CD14-positive monocyte (primary cell): ENCODE results near the gene UQCC2. TPM values are rescaled to one million over a fixed set of nuclear protein-coding genes. Genes with fewer than 3 reads are reported as not detected.

ENCODE experiments used
- DNase-seq, 3 donors: peaks; one replicate each; pipeline ENCODE4 v3.0.0-alpha.2; 2011 to 2022
- H2AFZ ChIP-seq: 2 replicates; pipeline ENCODE4 v1.6.0; 2012; ENCODE audit warnings: mild to moderate bottlenecking, low read depth, low read length, inconsistent platforms; ENCODE audit not compliant: insufficient read depth, poor library complexity, severe bottlenecking
- H3K27ac ChIP-seq, 2 donors: 1 replicate in 1 of 2; 2 replicates in 1 of 2; pipeline ENCODE4 v1.5.1; 2012 to 2013; ENCODE audit warnings: low read length in 2 of 2, control low read depth in 1 of 2, inconsistent platforms in 1 of 2, low read depth in 1 of 2, mild to moderate bottlenecking in 1 of 2
- H3K27me3 ChIP-seq, 2 donors: one replicate each; pipeline versions ENCODE4 v1.6.0 to v1.6.1; 2011 to 2013; ENCODE audit warnings: low read length in 2 of 2; ENCODE audit not compliant: control insufficient read depth in 2 of 2, insufficient read depth in 2 of 2
- H3K36me3 ChIP-seq, 2 donors: replicated peaks in 1 of 2; 1 replicate in 1 of 2; 2 replicates in 1 of 2; pipeline versions ENCODE4 v1.5.1 to v1.6.1; 2012 to 2013; ENCODE audit warnings: low read length in 2 of 2, control low read depth in 1 of 2, inconsistent platforms in 1 of 2, mild to moderate bottlenecking in 1 of 2; ENCODE audit not compliant: insufficient read depth in 2 of 2, control insufficient read depth in 1 of 2
- H3K4me1 ChIP-seq, 2 donors: 1 replicate in 1 of 2; 2 replicates in 1 of 2; pipeline versions ENCODE4 v1.5.1 to v1.6.1; 2012 to 2013; ENCODE audit warnings: low read length in 2 of 2, control low read depth in 1 of 2, inconsistent platforms in 1 of 2, mild to moderate bottlenecking in 1 of 2, moderate library complexity in 1 of 2; ENCODE audit not compliant: insufficient read depth in 2 of 2, control insufficient read depth in 1 of 2
- H3K4me2 ChIP-seq: replicated peaks from 2 replicates; pipeline ENCODE3; 2012; ENCODE audit warnings: low read length, moderate library complexity, mild to moderate bottlenecking; ENCODE audit not compliant: poor library complexity, severe bottlenecking; ENCODE audit errors: extremely low read depth
- H3K4me3 ChIP-seq, 3 experiments: fragments of 200-600 bp in 1 of 3; sonication (generic) in 1 of 3; replicated peaks in 1 of 3; 1 replicate in 2 of 3; 2 replicates in 1 of 3; pipeline ENCODE4 v1.5.1; 2011 to 2013; ENCODE audit warnings: low read length in 3 of 3, mild to moderate bottlenecking in 3 of 3, control low read depth in 2 of 3, low read depth in 2 of 3, inconsistent platforms in 1 of 3, moderate library complexity in 1 of 3
- H3K79me2 ChIP-seq: 2 replicates; pipeline ENCODE4 v1.6.0; 2012; ENCODE audit warnings: mild to moderate bottlenecking, control low read depth, inconsistent platforms, low read length, moderate library complexity; ENCODE audit not compliant: insufficient read depth
- H3K9ac ChIP-seq: 2 replicates; pipeline ENCODE4 v1.6.0; 2017; ENCODE audit warnings: low read length, mild to moderate bottlenecking; ENCODE audit not compliant: insufficient read depth, poor library complexity, severe bottlenecking
- H3K9me3 ChIP-seq, 2 donors: replicated peaks in 1 of 2; 1 replicate in 1 of 2; 2 replicates in 1 of 2; pipeline versions ENCODE4 v1.5.1 to v1.6.1; 2012 to 2013; ENCODE audit warnings: low read length in 2 of 2, control low read depth in 1 of 2; ENCODE audit not compliant: control insufficient read depth in 1 of 2, insufficient read depth in 1 of 2
- H4K20me1 ChIP-seq: 2 replicates; pipeline ENCODE4 v1.6.0; 2012; ENCODE audit warnings: mild to moderate bottlenecking, low read length, control low read depth, moderate library complexity; ENCODE audit not compliant: insufficient read depth
- H3K27ac Mint-ChIP-seq, 7 donors: one replicate each; pipeline ENCODE4 v1.8.0; 2020; ENCODE audit warnings: mild to moderate bottlenecking in 7 of 7, mixed read lengths in 7 of 7, moderate library complexity in 6 of 7, inconsistent platforms in 2 of 7
- H3K27me3 Mint-ChIP-seq, 3 donors: one replicate each; pipeline ENCODE4 v1.8.0; 2021 to 2022; ENCODE audit warnings: low read depth in 3 of 3, mild to moderate bottlenecking in 3 of 3, mixed read lengths in 3 of 3, moderate library complexity in 3 of 3, inconsistent platforms in 1 of 3
- H3K36me3 Mint-ChIP-seq, 2 donors: one replicate each; pipeline ENCODE4 v1.8.0; 2020; ENCODE audit warnings: mixed read lengths in 2 of 2, inconsistent platforms in 1 of 2, mild to moderate bottlenecking in 1 of 2
- H3K4me1 Mint-ChIP-seq: one replicate; pipeline ENCODE4 v1.8.0; 2020; ENCODE audit warnings: mild to moderate bottlenecking, mixed read lengths
- H3K4me3 Mint-ChIP-seq, 2 donors: one replicate each; pipeline ENCODE4 v1.8.0; 2020; ENCODE audit warnings: mild to moderate bottlenecking in 2 of 2, mixed read lengths in 2 of 2, moderate library complexity in 1 of 2
- H3K9me3 Mint-ChIP-seq, 7 donors: one replicate each; pipeline ENCODE4 v1.8.0; 2020 to 2022; ENCODE audit warnings: mixed read lengths in 7 of 7, mild to moderate bottlenecking in 6 of 7, moderate library complexity in 6 of 7, inconsistent platforms in 2 of 7
- CTCF ChIP-seq: fragments of 200-600 bp; IDR thresholded peaks from one replicate; pipeline ENCODE4 v1.8.0; 2022; ENCODE audit warnings: antibody characterized with exemption, mild to moderate bottlenecking
- WGBS: methylation state at CpG from one replicate; pipeline ENCODE4 v1.1.5; 2013; ENCODE audit warnings: missing lambda C conversion rate; ENCODE audit not compliant: insufficient coverage; 5-methylcytosine and 5-hydroxymethylcytosine counted together
- intact Hi-C, 2 donors: fragments of 100-400 bp; cut with micrococcal nuclease; formaldehyde crosslinking; loops; one replicate each; pipeline versions ENCODE4 v1.15.0 to v1.15.1; 2023
- polyA plus RNA-seq, 3 donors: library from polyadenylated mRNA; depleted of rRNA in 1 of 3; unstranded in 2 of 3; stranded (reverse) in 1 of 3; fragments of 300-500 nt in 2 of 3; fragments of >200 nt in 1 of 3; fragmentation: Illumina TruSeq in 2 of 3; gene quantifications; 1 replicate in 2 of 3; 2 replicates in 1 of 3; pipeline ENCODE4 v1.2.3, GENCODE V29; 2012 to 2021

Gene UQCC2
- polyA plus RNA-seq, 3 donors: 10.3 to 39.3 (median 37.2) TPM

DNA sequence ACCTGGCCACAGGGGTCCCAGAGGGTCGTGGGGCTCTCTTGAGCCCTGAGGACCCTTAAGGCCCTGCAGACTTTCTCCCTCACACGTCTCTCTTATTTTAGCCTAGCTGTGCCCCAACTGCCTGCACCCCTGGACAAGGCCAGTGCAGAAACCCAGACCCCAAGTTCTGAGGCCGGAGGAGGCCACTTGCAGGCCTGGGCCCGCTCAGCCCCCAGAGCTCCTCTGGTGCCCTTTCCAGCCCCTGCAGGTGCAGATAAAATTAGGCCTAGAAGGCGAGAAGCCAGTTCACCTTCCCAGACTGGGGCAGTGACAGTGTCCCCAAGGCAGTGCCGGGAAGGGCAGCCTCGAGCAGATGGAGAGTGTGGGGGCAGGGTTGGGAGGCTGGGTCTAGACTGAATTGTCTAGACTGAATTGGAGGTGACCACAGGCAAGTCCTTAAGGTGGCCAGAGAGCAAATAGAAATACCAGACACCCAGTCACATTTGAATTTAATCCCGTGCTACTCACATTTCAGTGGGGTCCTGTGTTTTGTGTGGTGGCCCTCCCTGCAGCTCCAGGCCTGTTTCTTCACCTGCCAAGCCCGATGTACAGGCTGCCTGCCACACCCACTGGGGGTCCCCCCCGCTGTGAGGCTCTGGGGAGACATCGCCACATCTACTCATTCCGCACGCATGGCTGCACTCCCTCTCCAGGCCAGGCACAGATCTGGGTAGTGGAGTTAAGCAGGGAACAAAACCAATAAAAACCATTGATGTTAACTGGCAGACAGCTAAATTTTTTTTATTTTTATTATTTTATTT lies 43.8 kb upstream of the UQCC2 start:
- Histone ChIP-seq H3K27me3 (no peaks in the 10 kb centered on the region), H3K4me3 (no peak overlapping the region)

GRCh38 chr6:33754222-33754621 lies 42.7 kb upstream of the UQCC2 start:
- no peak overlapping the region for H3K27ac Mint-ChIP-seq
- no peaks in the 10 kb centered on the region for H4K20me1 ChIP-seq
- no peak overlapping the region for H3K4me3 ChIP-seq
- H3K27ac ChIP-seq: no peak overlapping the region
- TF ChIP-seq CTCF: no peak
- H3K79me2 ChIP-seq: no peaks in the 10 kb centered on the region
- no peaks in the 10 kb centered on the region for H3K9me3 ChIP-seq
- H3K4me1 Mint-ChIP-seq: peaks cover 13% of the 10 kb centered on the region
- no peak overlapping the region for H3K4me3 Mint-ChIP-seq
- H2AFZ ChIP-seq: no peak overlapping the region
- no peak overlapping the region for H3K9ac ChIP-seq
- no peak for DNase-seq
- H3K36me3 Mint-ChIP-seq: no peaks in the 10 kb centered on the region
- WGBS: 92% methylated on average over 11 of the region's 11 CpGs
- H3K4me2 ChIP-seq: no peak overlapping the region
- H3K9me3 Mint-ChIP-seq: no peaks in the 10 kb centered on the region
- H3K36me3 ChIP-seq: no peaks in the 10 kb centered on the region
- H3K4me1 ChIP-seq: no peaks in the 10 kb centered on the region
- H3K27me3 ChIP-seq: no peaks in the 10 kb centered on the region
- H3K27me3 Mint-ChIP-seq: peaks cover 1 to 5% (median 2%) of the 10 kb centered on the region in 3 donors
- intact Hi-C loops: no loop called here

More for the DNA sequence above, 43.8 kb upstream of the UQCC2 start:
- Histone ChIP-seq H4K20me1 (no peaks in the 10 kb centered on the region), H3K27ac (no peak overlapping the region), H3K4me1 (no peaks in the 10 kb centered on the region), H2AFZ (no peak overlapping the region), H3K4me2 (no peak overlapping the region), H3K79me2 (no peaks in the 10 kb centered on the region), H3K9ac (no peak overlapping the region), H3K36me3 (no peaks in the 10 kb centered on the region), H3K9me3 (no peaks in the 10 kb centered on the region)
- Mint-ChIP-seq H3K27ac (peak overlapping the region in 1 of 7 donors; percentile 25), H3K36me3 (no peaks in the 10 kb centered on the region), H3K4me1 (peaks cover 10% of the 10 kb centered on the region), H3K4me3 (no peak overlapping the region), H3K27me3 (peaks cover under 1 to 3% (median 2%) of the 10 kb centered on the region in 3 donors), H3K9me3 (no peaks in the 10 kb centered on the region)
- DNase-seq: no peak
- 92% methylated on average over 9 of the region's 13 CpGs for WGBS
- TF ChIP-seq CTCF: no peak
- intact Hi-C loops: no loop called here
